ENCODE data around the gene LRRC10B. TPM values are rescaled to one million over a fixed set of nuclear protein-coding genes. Genes with fewer than 3 reads are reported as not detected.

The LRRC10B gene
- total RNA-seq, 1 donor from 2014 or later = not detected

DNA sequence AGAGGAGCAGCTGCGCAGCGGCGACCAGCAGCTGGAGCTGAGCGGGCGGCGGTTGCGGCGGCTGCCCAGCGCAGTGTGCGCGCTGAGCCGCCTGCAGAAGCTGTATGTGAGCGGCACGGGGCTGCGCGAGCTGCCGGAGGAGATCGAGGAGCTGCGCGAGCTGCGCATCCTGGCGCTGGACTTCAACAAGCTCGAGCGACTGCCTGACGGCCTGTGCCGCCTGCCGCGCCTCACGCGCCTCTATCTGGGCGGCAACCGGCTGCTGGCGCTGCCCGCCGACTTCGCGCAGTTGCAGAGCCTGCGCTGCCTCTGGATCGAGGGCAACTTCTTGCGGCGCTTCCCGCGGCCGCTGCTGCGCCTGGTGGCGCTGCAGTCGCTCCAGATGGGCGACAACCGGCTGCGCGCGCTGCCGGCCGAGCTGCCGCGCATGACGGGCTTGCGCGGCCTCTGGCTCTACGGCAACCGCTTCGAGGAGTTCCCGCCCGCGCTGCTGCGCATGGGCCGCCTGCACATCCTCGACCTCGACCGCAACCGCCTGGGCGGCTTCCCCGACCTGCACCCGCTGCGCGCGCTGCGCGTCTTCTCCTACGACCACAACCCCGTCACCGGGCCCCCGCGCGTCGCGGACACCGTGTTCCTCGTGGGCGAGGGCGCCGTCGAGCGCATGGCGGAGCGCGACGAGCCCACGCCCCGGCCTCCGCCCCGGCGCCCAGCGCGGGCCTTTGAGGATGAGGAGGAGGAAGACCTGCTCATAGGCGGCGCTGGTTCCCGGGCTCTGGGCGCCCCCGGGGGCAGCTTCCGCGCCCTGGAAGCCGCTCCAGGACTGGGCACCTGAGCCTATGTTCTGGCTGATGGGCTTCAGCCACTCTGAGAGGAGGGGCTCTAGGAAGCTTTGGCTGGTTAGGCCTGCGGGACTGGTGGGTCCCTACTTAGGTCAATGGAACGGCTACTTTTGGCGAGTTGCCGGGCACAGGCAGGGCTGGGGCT, 787 bp downstream of the LRRC10B start:
- DNase-seq (ENCODE audit: low read depth, low spot score) = peak; percentile 15

DNA sequence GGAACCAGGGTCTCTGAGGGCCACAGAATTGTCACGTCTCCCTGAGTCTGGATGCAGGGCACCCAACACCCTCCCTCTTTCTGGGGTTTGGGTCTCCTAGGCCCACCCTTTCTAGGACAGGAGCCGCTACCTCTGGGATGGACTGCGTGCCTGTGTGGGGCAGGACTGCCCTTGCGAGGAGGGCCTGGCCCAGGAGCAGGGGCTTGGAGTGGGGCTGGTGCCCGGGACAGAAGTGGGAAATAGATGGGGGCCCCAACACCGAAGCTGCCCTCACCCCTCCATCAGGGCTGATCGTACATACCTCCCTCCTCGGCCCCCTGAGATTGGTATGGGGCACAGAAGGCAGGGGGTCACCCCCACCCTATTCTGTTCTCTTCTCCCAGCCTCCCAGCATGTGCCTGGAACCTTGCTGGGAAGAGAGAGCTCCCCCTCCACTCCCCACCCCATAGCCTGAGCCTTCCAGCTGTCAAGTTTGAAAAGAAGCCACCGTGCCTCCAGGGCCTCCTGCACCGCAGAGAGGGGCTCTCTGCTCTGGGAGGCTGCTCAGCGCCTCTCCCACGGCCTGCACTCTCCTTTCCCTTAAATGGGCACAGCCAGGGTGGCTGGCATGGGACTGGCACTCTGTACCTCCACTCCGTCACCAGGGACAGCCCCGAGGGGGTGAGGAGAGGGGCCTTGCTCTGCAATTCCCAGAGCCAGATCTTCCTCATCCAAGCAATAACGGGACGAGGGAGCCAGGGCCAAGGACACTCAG, 1.8 kb downstream of the LRRC10B start:
- no peak for DNase-seq (ENCODE audit: low read depth, low spot score)

DNA sequence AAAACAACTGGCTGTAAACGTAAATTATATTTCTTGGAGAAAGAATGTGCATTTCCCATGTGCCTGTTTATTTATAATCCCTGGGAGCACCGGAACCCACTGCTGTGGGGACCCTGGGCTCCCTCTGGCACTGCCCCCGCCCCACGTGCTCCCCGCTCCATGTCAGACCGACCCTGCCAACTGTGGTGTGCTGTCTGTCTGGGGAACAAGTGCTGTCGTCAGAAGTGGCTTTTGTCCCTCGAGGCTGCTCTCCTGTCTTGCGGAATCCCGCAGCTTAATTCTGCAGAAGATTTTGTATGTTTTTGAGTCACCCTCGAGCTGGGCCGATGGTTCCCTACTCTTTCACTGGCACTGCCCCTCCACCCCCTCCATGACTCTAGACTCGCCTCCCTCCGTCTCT, 2.4 kb downstream of the LRRC10B start:
- DNase-seq (ENCODE audit: low read depth, low spot score) = no peak

DNA sequence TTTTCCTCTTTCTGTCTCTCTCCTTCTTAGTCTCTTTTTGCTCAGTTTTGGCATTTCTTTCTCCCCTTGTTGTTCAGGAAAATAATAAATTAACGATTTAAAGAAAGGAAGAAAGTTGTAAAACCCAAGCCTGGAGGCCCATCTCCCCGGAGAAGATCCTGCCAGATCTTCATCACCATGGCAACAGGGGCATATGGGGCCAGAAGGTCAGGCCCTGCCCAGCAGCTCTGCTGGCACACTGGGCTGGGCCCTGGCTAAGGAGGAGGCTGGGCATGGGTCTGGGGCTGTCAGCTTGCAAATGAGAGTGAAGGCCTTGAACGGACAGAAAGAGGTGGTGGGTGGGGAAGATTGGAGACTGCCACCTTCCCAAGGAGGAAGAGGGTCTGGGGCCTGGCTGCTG, 2.8 kb downstream of the LRRC10B start:
- no peak for DNase-seq (ENCODE audit: low read depth, low spot score)

DNA sequence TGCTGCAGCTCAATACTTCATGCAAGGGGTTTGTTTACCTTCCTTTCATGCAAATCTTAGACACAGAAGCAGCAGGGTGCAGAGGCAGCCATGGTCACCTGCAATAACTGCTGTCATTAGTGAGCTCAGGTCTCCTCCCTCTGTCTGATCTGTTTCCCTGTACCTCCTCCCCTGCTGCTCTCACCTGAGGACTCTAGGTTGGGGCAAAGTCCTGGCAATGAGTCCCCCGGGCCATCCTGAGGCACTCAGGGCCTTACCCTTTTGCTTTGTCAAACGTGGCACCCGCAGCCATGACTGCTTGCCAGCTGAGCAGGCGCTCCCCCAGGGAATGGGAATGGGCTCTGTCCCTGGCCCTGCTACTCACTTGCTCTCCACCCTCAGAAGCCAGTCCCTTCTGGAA, 3.9 kb downstream of the LRRC10B start:
- DNase-seq (ENCODE audit: low read depth, low spot score) = no peak

DNA sequence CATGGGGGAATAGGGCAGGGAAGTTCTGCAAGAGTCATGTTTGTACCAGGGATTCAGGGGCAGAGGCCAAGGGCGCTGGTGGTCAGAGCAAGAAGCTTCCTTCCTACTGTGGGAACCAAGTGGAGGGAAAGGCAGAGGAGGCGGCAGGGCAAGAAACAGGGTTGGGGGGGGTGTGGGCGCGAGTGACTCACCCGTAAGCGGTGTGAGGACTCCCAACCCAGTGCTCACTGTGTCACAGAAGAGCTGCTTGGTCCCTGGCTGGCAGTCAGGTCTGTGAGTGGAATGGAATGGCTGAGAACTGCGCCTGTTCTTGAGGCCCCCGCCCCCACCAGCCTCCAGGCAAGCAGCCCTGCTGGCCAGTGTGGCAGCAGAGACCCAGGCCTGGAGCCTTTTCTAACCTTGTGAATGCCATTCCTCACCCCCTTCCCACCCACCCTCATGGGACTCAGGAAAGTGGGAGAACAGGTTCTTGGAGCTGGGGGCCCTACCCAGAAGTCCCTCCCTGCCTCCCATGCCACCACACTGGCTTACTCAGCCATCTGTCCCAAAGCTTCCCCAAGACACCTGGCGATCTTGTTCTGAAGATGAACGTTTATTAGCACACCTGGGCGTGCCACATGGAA, 4.7 kb downstream of the LRRC10B start:
- no peak for DNase-seq (ENCODE audit: low read depth, low spot score)

DNA sequence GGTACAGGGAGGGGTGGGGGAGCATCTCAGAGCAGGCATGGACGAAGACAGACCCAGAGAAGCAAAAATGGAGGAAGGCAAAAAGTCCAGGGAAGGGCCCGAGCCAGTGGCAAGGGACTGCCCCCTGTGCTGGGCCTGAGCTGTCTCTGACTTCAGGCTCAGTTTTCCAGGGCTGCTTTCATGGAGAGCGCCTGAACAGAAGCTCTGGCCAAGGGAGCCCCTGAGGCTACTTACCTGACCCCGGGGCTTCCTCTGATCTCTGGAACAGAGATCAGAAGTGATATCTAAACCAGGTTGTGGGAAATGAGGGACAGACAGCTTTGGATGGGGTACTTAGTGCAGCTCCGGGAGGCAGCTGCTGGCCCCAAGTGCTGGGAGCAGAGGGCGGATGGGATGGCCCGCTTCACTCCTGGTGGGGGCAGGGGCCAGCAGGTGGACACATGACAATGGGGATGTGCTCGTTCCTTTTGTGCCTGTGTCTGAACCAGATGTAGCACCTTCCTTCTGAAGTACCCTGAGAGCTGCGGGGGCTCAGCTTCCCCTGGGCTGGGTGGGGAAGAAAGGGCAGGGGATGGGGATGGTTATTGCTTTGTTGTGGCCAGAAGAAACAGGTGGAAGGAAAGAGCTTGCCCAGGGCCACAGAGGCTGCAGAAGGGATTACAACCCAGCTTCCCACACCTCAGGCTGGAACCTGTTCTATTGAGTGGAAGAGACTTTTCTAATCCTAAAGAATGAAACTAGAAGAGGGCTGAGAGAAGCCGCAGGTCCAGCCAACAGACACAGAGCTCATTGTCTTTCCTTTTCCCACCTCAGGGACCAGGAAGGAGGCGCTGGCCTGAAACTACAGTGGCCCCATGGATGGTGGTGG, 5.7 kb downstream of the LRRC10B start:
- DNase-seq (ENCODE audit: low read depth, low spot score) = no peak

DNA sequence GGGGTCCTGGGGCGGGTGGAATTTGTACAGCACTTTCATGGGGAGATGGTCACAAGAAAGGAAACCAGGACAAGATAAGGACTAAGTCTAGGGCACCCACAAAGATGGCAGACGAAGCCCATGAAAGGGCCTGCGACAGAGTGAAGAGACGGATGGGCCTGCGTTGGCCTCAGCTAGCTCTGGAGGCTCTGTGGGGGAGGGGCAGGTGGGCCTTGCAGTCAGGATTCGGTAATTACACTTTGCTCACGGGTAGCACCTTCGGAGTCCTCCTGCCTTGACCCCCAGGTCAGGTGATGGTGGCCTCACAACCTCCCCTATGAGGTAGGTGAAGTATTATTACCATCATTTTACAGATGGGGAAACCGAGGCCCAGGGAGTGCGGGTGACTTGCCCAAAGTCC, 7.1 kb downstream of the LRRC10B start:
- no peak for DNase-seq (ENCODE audit: low read depth, low spot score)

DNA sequence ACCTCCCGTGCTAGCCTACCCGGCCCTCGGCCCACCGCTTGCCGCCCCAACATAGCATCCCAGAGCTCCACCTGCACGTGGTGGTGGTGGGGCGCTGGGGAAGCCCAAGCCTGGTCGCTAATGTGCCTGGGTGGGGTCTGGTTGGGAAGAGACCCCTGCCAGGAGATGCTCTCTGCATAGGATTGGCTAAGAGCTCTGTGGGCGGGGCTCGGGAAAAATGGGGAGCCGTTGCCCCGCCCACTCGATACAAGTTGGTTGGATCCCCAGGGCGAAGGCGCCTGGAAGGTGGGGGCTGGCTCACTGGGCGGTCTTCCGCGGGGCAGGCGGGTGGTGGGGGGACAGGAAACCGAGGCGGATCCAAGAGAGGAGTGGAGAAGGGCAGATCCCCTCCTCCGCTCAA, 7.6 kb downstream of the LRRC10B start:
- DNase-seq (ENCODE audit: low read depth, low spot score) = no peak

DNA sequence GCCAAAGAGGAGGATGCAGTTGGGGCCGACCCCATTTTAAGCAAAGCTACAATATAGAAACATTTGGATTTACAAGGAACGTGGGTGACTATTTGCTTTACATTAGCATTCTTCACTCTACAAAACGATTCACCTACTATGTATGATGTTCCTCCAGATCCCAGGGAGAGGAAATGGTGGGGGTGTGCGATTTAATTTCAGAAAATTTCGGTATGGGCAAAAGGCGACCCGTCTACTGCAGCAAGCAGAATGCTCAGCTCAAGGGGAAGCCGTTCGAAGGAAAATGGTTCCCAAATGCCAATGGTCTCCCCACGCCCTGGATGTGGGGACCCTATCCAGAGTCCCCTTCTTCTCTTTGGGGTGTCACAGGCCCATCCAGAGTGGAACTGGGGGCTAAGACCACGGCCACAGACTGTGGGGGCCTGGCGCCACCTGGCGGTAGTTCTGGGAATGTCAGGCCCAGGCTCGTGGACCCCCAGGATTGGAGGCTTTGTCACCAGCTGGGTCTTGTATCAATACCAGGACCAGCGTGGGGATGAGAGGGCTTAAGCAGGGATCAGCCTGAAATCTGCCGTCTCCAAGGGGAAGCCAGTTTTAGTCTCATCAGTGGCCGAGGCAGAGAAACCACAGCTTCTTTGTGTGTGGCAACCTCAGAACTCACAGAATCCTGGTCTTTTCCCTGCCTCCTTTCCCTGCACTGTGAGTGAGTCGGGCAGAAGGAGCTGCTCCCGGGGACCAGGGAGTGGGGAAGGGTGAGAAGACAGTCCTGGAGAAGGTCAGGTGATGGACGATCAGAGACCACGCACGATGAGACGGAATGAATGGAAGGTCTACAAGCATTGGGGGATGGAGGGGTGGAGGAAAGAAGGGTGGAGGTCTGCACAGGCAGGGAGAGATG, 8.4 kb downstream of the LRRC10B start:
- DNase-seq (ENCODE audit: low read depth, low spot score) = no peak

DNA sequence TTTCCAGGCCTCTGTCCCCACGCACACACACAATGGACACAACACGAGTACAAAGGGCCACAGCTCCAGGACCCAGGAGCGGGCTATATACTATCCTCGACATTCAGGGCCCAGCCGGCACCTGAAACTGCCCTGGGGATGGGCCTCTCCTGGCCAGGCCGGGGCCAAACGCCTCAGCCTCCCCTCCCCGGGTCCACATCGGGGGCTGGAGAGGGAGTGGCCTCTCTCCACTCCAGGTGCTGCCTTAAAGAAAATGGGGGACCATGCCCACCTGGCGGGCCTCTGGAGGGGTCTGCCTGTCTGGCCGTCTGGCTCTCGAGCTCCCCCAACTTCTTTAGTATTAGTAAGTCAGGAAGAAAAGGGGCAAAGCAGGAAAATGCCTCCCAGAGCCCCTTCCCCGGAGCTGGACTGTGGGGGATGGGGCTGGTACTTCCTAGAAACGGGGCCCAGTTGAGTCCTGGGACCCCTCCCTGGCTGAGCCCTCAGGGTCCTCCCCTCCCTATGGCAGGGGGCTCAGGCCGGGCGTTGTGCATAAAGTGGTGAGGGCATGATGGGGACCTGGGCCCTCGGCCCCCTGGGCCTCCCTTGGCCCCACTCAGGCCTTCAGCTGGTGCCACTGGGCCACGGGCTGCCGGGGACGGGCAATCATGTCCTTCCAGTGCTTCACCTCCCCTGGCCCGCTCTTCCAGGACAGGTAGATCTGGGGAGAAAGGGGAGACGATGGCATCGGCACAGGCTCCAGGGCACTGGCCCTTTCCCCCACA, 9.7 kb downstream of the LRRC10B start:
- DNase-seq (ENCODE audit: low read depth, low spot score) = no peak

DNA sequence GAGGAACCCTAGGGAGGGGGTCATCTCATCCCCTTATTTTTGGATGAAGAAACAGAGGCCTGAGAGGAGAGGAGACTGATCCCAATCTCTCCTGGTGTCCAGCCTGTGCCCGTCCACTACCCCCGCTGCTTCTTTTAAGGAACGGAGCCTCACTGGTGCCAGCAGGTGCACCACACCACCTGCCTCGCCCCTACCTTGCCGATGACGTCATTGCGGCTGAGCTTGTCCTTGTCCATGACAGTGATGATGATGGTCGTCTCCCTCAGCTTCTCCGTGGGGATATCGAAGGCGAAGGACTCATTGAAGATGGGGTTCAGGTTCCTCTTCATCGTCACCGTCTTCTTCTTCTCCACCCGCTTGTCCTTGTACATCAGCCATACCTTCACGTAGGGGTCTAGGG, 14.3 kb downstream of the LRRC10B start:
- DNase-seq (ENCODE audit: low read depth, low spot score) = no peak

DNA sequence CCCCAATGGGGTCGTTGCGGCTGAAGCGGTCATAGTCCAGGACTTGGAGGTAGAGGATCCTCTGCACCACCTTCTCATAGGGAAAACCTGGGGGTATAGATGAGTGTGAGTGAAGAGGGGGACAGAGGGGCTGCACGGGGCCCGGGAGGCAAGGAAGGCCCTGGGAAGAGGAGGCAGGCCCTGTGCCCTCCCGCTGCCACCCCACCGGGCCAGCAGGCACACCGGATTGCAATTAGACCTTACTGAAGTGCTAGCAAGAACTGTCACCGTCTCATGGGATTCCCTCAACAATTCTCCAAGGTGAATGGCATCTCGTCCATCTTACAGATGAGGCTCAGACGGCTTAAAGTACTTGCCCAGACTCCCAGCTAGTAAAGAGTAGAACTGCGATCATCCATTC, 15.9 kb downstream of the LRRC10B start:
- no peak for DNase-seq (ENCODE audit: low read depth, low spot score)

DNA sequence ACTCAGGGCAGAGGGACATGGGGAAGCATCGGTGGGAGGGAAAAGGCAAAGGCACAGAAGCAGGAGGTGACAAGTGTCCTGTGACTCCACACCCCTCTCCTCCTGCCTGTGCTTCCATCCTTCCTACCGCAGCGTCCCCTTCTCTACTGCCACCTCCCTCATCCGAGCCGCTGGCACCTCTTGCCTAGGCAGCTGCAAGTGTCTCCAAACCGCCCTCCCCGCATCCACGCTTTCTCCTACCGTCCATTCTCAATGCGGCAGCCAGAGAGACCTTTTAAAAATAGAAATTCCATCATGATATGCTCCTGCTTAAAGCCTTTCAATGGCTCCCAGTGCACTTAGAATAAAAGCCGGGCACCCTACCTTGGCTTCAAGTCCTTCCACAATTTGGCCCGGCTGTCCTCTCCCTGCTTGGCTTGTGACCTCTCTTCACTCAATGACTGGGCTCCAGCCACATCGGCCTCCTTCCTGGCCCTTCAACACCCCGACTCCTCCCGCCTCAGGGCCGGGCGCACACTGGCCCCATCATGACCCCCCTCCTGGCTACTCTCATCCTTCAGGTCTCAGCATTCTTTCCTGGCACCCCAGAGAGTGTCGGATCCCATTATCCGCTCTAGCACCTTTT, 16.5 kb downstream of the LRRC10B start:
- no peak for DNase-seq (ENCODE audit: low read depth, low spot score)

DNA sequence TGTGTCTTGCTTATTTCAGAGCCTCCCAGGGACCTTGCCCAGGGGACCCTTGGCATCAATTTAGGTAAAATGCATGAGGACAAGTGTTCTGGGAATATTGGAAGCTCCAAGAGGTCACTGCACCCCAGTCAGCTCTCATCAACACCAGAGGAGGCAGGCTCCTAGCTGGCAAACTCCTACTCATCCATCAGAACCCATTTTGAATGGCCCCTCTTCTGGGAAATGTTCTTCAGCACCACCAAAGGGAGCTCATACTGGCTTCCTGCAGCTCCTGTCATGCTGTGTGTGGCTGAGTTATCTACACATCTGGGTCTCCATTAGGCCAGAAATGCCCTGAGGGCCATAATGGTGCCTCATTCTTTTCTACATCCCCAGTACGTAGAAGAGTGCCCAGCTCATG, 17.7 kb downstream of the LRRC10B start:
- no peak for DNase-seq (ENCODE audit: low read depth, low spot score)

DNA sequence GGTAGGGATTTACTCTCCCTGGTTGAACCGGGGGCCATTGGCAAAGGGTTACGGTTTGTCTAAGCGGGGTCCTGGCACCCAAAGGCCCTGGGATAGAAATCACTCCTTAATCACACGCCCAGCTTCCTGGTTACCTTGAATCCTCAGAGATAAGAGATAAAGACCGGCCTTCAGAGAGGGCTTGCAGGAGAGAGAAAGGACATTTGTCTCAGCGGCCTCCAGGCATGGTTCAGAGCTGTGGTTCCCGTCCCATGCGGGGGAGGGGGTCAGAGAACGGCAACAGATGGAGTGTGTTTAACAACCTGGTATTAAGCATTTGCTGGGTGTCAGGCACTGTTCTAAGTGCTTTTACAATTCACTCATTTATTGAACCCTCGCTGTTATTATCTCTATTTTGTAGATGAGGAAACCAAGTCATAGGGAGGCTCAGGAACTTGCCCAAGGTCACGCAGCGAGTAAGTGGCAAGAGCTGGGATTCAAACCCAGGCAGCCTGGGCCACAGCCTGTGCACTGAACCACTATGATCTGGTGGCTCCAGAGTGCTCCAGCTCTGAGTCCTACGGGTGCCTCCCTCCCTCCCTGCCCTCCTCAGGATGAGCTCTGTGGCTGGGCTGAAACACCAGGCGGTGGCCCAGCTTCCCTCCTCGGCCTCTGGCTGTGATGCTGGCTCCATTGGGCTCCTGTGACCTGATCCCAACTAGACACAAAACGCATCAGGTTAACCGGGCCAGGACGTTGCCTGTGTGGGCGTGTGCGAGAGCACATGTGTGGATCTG, 18.6 kb downstream of the LRRC10B start:
- no peak for DNase-seq (ENCODE audit: low read depth, low spot score)

DNA sequence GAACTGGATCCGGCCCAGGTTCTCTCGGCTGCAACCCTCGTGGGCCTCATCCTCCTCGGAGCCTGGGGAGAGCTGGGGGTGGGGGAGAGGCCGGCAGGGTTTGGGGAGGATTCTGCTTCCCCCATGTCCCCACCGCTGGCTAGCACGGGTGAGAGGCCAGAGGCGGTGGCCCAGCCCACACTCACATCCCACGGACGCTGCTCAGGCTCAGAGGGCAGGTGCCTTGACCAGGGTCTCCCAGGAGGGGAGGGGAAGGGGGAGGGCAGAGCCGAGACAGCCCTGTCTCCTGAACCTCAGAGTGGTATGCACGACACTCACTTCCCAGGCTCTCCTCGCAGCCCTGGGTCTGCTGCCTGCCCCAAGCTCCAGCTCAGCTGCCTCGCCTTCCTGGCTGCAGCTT, 19.6 kb downstream of the LRRC10B start:
- no peak for DNase-seq (ENCODE audit: low read depth, low spot score)
